Chondrocyte (in vitro differentiated cells): ENCODE measurements around the gene OR4F29. TPM values are rescaled to one million over a fixed set of nuclear protein-coding genes. Genes with fewer than 3 reads are reported as not detected.
"Not testable (repeated sequence)": the region's sequence is repeated elsewhere in the genome, so short reads cannot be mapped to it uniquely, and the experiment has no call there.

Source experiments
- DNase-seq: peaks from one replicate; pipeline ENCODE4 v3.0.0; 2021; ENCODE audit warnings: mixed read lengths, low spot score
- H3K27ac Mint-ChIP-seq: one replicate; pipeline ENCODE4 v1.8.0; 2021; ENCODE audit warnings: mild to moderate bottlenecking, moderate library complexity, mixed read lengths; ENCODE audit not compliant: unreplicated experiment
- H3K27me3 Mint-ChIP-seq: 2 replicates; pipeline ENCODE4 v1.8.0; 2021; ENCODE audit warnings: low read depth, mixed read lengths
- H3K36me3 Mint-ChIP-seq: 2 replicates; pipeline ENCODE4 v1.8.0; 2021; ENCODE audit warnings: low read depth, mixed read lengths
- H3K4me1 Mint-ChIP-seq: 2 replicates; pipeline ENCODE4 v1.8.0; 2021; ENCODE audit warnings: low read depth, mild to moderate bottlenecking, mixed read lengths
- H3K4me3 Mint-ChIP-seq: one replicate; pipeline ENCODE4 v1.8.0; 2021; ENCODE audit warnings: mild to moderate bottlenecking, moderate library complexity, mixed read lengths; ENCODE audit not compliant: unreplicated experiment
- H3K9me3 Mint-ChIP-seq: 2 replicates; pipeline ENCODE4 v1.8.0; 2021; ENCODE audit warnings: low read depth, mixed read lengths
- long read RNA-seq: library from polyadenylated mRNA; stranded (forward); transcript quantifications from one replicate; pipeline ENCODE4 v2.0.0, GENCODE V29; 2021
- total RNA-seq: library from RNA; stranded (reverse); gene quantifications from 3 replicates; pipeline ENCODE4 v1.2.1, GENCODE V29; 2021

OR4F29 gene
- not detected in 3 replicates for total RNA-seq
- long read RNA-seq: 0 reads

GRCh38 chr1:451578-451977, at the start of gene OR4F29:
Gene OR4F29 (minus strand): TSS chr1:451678. CDS start chr1:451678, 0 bp downstream.
- not testable (repeated sequence) for H3K4me3 Mint-ChIP-seq, H3K27me3 Mint-ChIP-seq, DNase-seq, H3K9me3 Mint-ChIP-seq, H3K4me1 Mint-ChIP-seq, H3K27ac Mint-ChIP-seq, H3K36me3 Mint-ChIP-seq

Other genes with a start within 250 kb of the OR4F29 start
- gene OR4F16, start 235.0 kb upstream of the OR4F29 start, total RNA-seq: not detected in 3 replicates